Measurements from ENCODE around the gene FAM83B. TPM values are rescaled to one million over a fixed set of nuclear protein-coding genes. Genes with fewer than 3 reads are reported as not detected.
"Not testable (repeated sequence)": the region's sequence is repeated elsewhere in the genome, so short reads cannot be mapped to it uniquely, and the experiment has no call there.

Gene FAM83B
- total RNA-seq, 1 donor from 2014 or later = not detected

DNA sequence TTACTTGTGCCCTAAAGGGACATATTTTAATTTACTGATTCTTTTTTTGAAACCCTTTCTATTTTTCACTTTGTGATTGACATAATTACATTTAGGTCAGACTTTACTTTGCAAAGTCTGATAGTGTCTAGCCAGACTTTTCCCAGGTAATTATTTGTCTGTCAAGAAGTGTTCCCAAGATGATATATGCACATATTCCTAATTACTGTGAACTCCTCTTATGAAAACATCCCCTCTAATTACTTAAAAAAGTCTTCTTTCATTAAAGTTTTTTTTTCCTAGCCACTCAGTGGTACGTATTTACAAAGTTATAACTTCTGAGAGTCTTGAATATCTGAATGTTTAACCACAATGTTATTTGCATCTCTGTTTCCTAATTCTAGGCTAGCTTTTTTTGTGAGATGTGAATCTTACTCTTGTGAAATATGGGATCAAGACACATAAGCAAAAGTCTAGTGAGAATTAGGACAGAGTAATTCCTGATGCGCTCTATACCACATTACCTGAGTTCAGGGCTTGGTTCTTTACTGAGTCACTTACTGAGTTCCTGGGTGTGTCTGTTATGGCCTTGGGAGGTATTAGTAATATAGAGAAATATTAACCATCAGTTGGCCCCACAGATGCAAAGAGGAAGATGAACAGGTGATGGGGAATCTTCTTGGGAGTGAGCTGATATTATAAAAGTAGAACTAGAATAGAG, 27.9 kb downstream of the FAM83B start:
- Mint-ChIP-seq H3K27ac (no peak overlapping the region), H3K36me3 (ENCODE audit: low read depth) (no peaks in the 10 kb centered on the region), H3K4me3 (no peak overlapping the region), H3K27me3 (ENCODE audit: insufficient read depth) (no peaks in the 10 kb centered on the region), H3K9me3 (no peaks in the 10 kb centered on the region), H3K4me1 (ENCODE audit: low read depth) (no peaks in the 10 kb centered on the region)
- no peak for DNase-seq (ENCODE audit: low spot score)
- intact Hi-C loops (cut with micrococcal nuclease) = no loop called here

DNA sequence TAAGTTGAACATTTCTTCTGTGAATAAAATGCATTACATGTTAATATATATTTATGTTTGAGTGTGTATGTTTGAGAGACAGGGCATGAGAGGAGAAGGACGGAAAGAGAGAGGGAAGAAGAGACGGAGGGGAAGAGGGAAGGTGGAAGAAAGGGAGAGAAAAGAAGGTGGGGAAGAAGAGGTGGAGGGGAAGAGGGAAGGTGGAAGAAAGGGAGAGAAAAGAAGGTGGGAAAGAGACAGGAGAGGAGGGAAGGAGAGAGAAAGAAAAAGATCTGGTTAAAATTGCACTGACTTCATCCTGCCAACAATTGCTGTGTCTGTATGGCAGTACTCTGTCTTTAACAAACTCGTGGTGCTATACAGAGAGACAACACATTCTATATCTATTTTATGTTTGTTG, 29.0 kb downstream of the FAM83B start:
- no peak overlapping the region for H3K27ac Mint-ChIP-seq
- DNase-seq (ENCODE audit: low spot score) = no peak
- no peaks in the 10 kb centered on the region for H3K36me3 Mint-ChIP-seq (ENCODE audit: low read depth)
- no peaks in the 10 kb centered on the region for H3K9me3 Mint-ChIP-seq
- H3K4me3 Mint-ChIP-seq = no peak overlapping the region
- H3K27me3 Mint-ChIP-seq (ENCODE audit: insufficient read depth) = no peaks in the 10 kb centered on the region
- no peaks in the 10 kb centered on the region for H3K4me1 Mint-ChIP-seq (ENCODE audit: low read depth)
- intact Hi-C loops (cut with micrococcal nuclease) = no loop called here

DNA sequence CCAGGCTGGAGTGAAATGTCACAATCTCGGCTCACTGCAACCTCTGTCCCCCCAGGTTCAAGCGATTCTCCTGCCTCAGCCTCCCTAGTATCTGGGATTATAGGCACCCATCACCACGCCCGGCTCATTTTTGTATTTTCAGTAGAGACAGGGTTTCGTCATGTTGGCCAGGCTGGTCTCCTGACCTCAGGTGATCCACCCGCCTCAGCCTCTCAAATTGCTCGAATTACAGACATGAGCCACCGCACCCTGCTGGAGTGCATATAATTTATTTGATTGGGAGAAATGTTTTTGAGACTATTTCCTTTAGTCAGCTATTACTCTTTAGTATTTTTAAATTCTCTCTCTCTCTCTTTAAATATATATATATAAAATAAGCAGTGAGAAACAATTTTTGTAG, 29.8 kb downstream of the FAM83B start:
- H3K27me3 Mint-ChIP-seq (ENCODE audit: insufficient read depth) = no peaks in the 10 kb centered on the region
- no peaks in the 10 kb centered on the region for H3K4me1 Mint-ChIP-seq (ENCODE audit: low read depth)
- intact Hi-C loops (cut with micrococcal nuclease) = no loop called here
- no peaks in the 10 kb centered on the region for H3K9me3 Mint-ChIP-seq
- no peak overlapping the region for H3K4me3 Mint-ChIP-seq
- no peak overlapping the region for H3K27ac Mint-ChIP-seq
- no peaks in the 10 kb centered on the region for H3K36me3 Mint-ChIP-seq (ENCODE audit: low read depth)
- no peak for DNase-seq (ENCODE audit: low spot score)

DNA sequence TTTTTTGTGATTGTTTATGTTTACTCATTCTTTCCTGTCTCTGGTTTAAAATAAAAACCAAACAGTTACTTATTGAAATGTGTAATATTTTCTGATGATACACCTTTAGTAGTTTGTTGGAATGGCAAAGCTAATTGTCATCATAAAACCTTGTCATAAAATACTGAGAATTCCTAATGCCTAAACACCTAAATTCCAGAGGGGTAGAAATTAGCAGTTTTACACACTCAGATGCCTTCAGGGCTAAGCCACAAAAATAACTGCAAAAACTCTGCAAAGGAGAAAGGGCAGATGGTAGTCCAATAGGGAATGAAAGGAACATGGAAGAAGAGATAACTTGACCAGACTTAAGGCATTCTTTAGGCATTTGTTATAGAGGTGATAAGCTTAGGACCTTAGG, 30.3 kb downstream of the FAM83B start:
- intact Hi-C loops (cut with micrococcal nuclease) = no loop called here

DNA sequence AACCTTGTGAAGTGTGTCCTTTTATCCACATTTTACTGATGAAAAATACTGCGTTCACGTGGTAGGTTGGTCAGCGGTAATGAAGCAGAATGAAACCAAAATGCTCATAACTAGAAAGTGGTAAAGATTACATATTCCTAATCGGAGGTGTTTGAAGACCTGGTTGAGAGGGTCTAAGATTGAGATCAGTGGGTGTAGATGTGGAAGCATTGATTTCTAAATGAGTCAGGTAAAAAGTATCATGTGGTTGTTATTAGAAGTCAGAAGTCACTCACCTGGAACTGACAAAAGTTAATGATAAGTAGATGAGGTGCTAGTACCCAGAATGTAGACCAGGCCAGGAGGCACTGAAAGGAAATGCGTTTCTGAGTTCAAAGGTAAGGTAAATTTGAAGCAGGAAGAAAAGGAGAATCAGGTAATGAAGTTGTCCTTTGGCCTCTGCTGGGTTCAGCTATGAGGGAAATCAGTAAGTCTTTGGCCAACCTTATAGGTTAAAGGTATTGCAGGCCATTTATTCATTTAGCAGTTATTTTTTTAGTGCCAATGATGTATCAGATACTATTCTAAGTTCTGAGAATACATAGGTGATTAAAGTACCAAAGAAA, 31.2 kb downstream of the FAM83B start:
- Mint-ChIP-seq H3K4me3 (no peak overlapping the region), H3K36me3 (ENCODE audit: low read depth) (no peaks in the 10 kb centered on the region), H3K9me3 (no peaks in the 10 kb centered on the region), H3K4me1 (ENCODE audit: low read depth) (no peaks in the 10 kb centered on the region), H3K27ac (no peak overlapping the region), H3K27me3 (ENCODE audit: insufficient read depth) (no peaks in the 10 kb centered on the region)
- intact Hi-C loops (cut with micrococcal nuclease) = no loop called here
- no peak for DNase-seq (ENCODE audit: low spot score)

More for the DNA sequence above, 30.3 kb downstream of the FAM83B start:
- Mint-ChIP-seq H3K4me1 (ENCODE audit: low read depth) (no peaks in the 10 kb centered on the region), H3K9me3 (no peaks in the 10 kb centered on the region), H3K27ac (no peak overlapping the region), H3K4me3 (no peak overlapping the region), H3K27me3 (ENCODE audit: insufficient read depth) (no peaks in the 10 kb centered on the region), H3K36me3 (ENCODE audit: low read depth) (no peaks in the 10 kb centered on the region)
- no peak for DNase-seq (ENCODE audit: low spot score)

DNA sequence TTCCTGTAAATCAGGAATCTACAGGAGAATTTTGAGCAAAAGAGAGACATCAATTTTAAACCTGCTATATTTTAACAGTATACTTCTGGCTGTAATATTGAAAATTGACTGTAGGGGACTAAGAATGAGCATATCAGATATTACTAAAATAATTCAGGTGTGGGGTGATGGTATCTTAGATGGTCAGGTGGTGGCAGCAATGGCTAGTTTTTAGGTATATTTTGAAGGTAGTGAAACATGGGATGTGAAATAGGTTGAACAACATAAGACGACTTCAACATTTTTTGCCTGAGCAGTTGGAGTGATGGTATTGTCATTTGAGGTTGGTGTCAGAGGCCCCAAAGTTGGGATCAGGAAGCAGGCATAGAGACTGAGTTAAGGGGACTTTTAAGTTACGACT, 32.1 kb downstream of the FAM83B start:
- H3K4me3 Mint-ChIP-seq = no peak overlapping the region
- intact Hi-C loops (cut with micrococcal nuclease) = no loop called here
- no peaks in the 10 kb centered on the region for H3K9me3 Mint-ChIP-seq
- DNase-seq (ENCODE audit: low spot score) = no peak
- no peak overlapping the region for H3K27ac Mint-ChIP-seq
- H3K4me1 Mint-ChIP-seq (ENCODE audit: low read depth) = no peaks in the 10 kb centered on the region
- no peaks in the 10 kb centered on the region for H3K36me3 Mint-ChIP-seq (ENCODE audit: low read depth)
- no peaks in the 10 kb centered on the region for H3K27me3 Mint-ChIP-seq (ENCODE audit: insufficient read depth)

DNA sequence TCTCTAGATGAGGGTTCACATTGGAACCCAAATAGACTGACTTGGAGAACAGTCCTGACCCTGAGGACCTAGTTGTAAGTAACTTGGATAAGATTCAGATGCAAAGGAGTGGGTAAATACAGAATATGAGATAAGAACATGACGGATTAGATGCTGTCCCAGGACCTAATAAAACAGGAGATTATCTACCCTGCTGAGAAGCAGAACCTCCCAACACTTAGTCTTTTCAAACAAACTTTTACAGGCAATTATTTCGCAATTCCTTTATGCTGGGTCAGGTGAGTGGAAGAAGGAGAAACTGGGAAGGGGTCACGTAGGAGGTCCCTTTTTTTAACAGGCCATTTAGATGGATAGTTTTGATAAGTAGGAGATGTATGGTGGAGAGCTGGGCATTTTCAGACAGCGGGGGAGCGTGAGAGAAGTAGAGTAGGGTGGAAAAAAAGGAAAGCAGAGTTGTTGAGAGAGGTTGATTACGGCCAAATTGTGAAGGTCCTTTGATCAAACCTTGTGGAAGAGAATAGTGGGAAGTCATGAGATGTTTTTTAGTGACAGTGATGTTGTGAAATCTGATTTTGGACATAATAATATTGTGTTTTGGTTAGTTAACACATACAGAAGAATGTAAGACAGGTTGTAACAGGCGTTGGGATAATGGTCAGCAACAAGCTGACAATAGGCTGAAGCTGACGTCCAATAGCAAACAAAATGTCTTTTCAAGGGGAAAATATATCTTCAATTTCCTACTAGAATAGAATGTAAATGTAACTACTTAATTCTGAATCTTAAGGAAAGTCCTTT, 32.8 kb downstream of the FAM83B start:
- intact Hi-C loops (cut with micrococcal nuclease) = no loop called here
- Mint-ChIP-seq H3K27ac (no peak overlapping the region), H3K4me3 (no peak overlapping the region), H3K9me3 (no peaks in the 10 kb centered on the region), H3K4me1 (ENCODE audit: low read depth) (no peaks in the 10 kb centered on the region), H3K27me3 (ENCODE audit: insufficient read depth) (no peaks in the 10 kb centered on the region), H3K36me3 (ENCODE audit: low read depth) (no peaks in the 10 kb centered on the region)
- no peak for DNase-seq (ENCODE audit: low spot score)

DNA sequence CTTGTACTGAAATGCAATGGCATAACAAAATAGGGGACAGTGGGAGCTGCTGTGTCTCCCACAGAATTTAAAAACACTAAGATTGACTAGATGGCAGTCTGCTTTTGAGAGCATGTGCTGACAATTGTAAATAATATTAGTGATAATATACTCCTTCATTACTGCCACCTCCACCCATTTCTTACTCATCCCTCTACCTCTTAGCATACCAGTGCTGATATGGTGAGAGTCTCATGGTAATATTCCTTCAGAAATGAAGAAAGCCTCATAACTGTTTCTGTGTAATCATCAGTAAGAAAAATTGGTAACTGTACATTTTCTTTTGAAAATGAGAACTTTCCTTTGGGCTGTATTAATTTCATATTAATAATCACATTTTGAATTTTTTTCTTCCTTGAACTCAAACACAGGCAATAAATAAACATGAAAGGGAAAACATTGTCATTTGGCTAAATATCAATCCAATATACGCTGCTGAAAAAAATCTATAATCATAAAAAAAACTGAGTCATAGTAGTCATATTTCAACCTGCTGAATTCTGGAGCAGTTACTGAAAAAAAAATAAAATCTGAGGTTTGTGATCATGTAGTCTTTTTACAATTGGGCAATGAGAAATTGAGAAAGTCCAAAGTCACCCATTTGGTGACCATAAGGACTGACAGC, 34.6 kb downstream of the FAM83B start:
- Mint-ChIP-seq H3K4me1 (ENCODE audit: low read depth) (no peaks in the 10 kb centered on the region), H3K27ac (no peak overlapping the region), H3K27me3 (ENCODE audit: insufficient read depth) (no peaks in the 10 kb centered on the region), H3K36me3 (ENCODE audit: low read depth) (no peaks in the 10 kb centered on the region), H3K4me3 (no peak overlapping the region), H3K9me3 (no peaks in the 10 kb centered on the region)
- no peak for DNase-seq (ENCODE audit: low spot score)
- intact Hi-C loops (cut with micrococcal nuclease) = no loop called here

DNA sequence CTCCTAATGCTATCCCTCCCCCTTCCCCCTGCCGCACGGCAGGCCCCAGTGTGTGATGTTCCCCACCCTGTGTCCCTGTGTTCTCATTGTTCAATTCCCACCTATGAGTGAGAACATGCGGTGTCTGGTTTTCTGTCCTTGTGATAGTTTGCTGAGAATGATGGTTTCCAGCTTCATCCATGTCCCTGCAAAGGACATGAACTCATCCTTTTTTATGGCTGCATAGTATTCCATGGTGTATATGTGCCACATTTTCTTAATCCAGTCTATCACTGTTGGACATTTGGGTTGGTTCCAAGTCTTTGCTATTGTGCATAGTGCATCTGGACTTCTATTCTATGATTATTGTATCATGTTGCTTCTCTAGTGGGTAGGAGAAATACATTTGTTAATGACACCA, 35.3 kb downstream of the FAM83B start:
- H3K4me1 Mint-ChIP-seq (ENCODE audit: low read depth); intact Hi-C loops (cut with micrococcal nuclease); DNase-seq (ENCODE audit: low spot score); H3K27me3 Mint-ChIP-seq (ENCODE audit: insufficient read depth); H3K9me3 Mint-ChIP-seq; H3K4me3 Mint-ChIP-seq; H3K36me3 Mint-ChIP-seq (ENCODE audit: low read depth); H3K27ac Mint-ChIP-seq: not testable (repeated sequence)

DNA sequence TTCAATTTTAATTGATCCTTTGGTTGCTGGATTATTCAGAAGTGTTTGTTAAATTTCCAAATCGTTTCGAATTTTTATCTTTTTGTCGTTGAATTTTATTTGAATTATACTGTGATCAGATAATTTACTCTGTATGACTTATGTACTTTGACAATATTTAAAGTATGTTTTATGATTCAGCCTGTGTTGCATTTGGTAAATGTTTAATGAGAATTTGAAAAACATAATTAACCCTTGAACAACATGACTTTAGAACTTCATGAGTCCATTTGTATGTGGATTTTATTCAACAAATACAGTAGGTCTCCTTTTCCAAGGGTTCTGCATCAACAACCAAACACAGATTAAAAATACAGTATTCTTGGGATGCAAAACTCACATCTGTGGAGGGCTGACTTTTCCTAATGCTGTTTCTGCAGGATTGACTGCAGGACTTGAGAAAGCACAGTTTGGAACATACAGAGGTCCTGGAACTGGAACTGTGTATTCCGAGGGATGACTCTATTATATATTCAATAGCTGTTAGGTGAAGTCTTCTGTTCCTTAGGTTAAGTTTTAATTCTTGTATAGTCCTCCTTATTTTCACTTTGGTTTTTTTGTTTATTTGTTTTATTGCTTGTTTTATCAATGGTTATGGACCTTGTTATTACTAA, 40.5 kb downstream of the FAM83B start:
- intact Hi-C loops (cut with micrococcal nuclease) = no loop called here
- H3K4me3 Mint-ChIP-seq = no peak overlapping the region

DNA sequence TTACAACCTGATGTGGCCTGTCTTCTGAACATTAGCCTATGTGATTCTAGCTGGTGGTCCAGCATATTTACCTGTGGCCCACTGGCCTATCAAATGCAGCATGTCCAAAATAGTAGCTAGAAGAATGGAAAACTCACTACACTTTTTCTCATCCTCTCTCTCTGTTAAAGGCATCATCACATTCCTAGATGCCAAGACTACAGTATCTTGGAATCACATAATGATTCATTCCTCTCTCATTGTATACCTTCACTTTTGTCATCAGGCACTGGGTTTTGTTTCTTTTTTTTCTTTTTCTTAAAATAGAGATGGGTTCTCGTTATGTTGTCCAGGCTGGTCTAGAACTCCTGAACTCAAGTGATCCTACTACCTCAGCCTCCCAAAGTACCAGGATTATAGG, 45.0 kb downstream of the FAM83B start:
- Mint-ChIP-seq H3K27ac (no peak overlapping the region), H3K9me3 (no peaks in the 10 kb centered on the region), H3K27me3 (ENCODE audit: insufficient read depth) (no peaks in the 10 kb centered on the region), H3K36me3 (ENCODE audit: low read depth) (no peaks in the 10 kb centered on the region), H3K4me1 (ENCODE audit: low read depth) (no peaks in the 10 kb centered on the region), H3K4me3 (no peak overlapping the region)
- no peak for DNase-seq (ENCODE audit: low spot score)
- intact Hi-C loops (cut with micrococcal nuclease) = no loop called here

More for the DNA sequence above, 40.5 kb downstream of the FAM83B start:
- no peak overlapping the region for H3K27ac Mint-ChIP-seq
- no peaks in the 10 kb centered on the region for H3K9me3 Mint-ChIP-seq
- H3K27me3 Mint-ChIP-seq (ENCODE audit: insufficient read depth) = no peaks in the 10 kb centered on the region
- H3K4me1 Mint-ChIP-seq (ENCODE audit: low read depth) = no peaks in the 10 kb centered on the region
- no peaks in the 10 kb centered on the region for H3K36me3 Mint-ChIP-seq (ENCODE audit: low read depth)
- no peak for DNase-seq (ENCODE audit: low spot score)

DNA sequence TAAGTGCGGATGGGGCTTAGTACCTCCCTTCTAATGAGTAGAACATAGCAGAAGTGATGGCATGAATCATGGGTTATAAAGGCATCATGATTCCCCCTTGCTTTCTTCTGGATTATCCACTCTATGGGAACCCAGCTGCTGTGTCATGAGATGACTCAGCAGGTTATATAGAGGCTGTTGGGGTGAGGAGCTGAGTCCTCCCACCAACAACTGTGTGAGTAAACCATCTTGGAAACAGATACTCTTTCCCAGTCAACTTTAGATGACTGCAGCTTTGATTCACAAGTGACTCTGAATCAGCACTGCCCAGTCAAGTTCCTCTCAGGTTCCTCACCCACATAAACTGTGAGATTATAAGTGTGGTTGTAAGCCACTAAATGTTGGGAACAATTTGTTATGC, 46.3 kb downstream of the FAM83B start:
- H3K36me3 Mint-ChIP-seq (ENCODE audit: low read depth) = no peaks in the 10 kb centered on the region
- H3K4me1 Mint-ChIP-seq (ENCODE audit: low read depth) = no peaks in the 10 kb centered on the region
- intact Hi-C loops (cut with micrococcal nuclease) = no loop called here
- no peak overlapping the region for H3K4me3 Mint-ChIP-seq
- no peak for DNase-seq (ENCODE audit: low spot score)
- H3K9me3 Mint-ChIP-seq = no peaks in the 10 kb centered on the region
- no peak overlapping the region for H3K27ac Mint-ChIP-seq
- no peaks in the 10 kb centered on the region for H3K27me3 Mint-ChIP-seq (ENCODE audit: insufficient read depth)

Measured in activated T-helper 1 cell treated with anti-CD3 and anti-CD28 coated beads, Interleukin-12 subunit alpha, Interleukin-12 subunit beta, Interleukin-2, Interleukin-4 antibody, amounts not matched to agents 30 ng/mL and 10 ng/mL and 1 ng/mL, durations not matched to agents 14 hours and 24 hours and 36 hours (primary cell).